HepG2 (cell line): Measurements from ENCODE around the gene DHCR7. TPM values are rescaled to one million over a fixed set of nuclear protein-coding genes. Genes with fewer than 3 reads are reported as not detected.
A peak's percentile ranks its signal among the peaks of the same experiment; 100 is the strongest.

Experiments
- KIAA2018 ChIP-seq: sonication (generic); formaldehyde crosslinking; IDR thresholded peaks from 2 replicates; pipeline ENCODE4 v1.5.0; 2020; ENCODE audit warnings: mild to moderate bottlenecking, missing genetic modification reagents, borderline replicate concordance
- POLR2G ChIP-seq: fragments of 200-400 bp; formaldehyde crosslinking; IDR thresholded peaks from 2 replicates; pipeline ENCODE4 v1.6.1; 2018; ENCODE audit warnings: mild to moderate bottlenecking, low read depth, low read length, moderate library complexity
- THAP7 ChIP-seq: sonication (generic); formaldehyde crosslinking; IDR thresholded peaks from 2 replicates; pipeline ENCODE4 v1.8.1; 2023; ENCODE audit warnings: mild to moderate bottlenecking, missing genetic modification reagents
- ZNF576 ChIP-seq: sonication (generic); formaldehyde crosslinking; IDR thresholded peaks from 2 replicates; pipeline ENCODE4 v1.4.0; 2020; ENCODE audit warnings: mild to moderate bottlenecking, missing genetic modification reagents
- ZNF710 ChIP-seq: sonication (generic); formaldehyde crosslinking; IDR thresholded peaks from 2 replicates; pipeline ENCODE4 v1.5.0; 2020; ENCODE audit warnings: mild to moderate bottlenecking, missing genetic modification reagents, borderline replicate concordance
- ZNF800 ChIP-seq: sonication (generic); formaldehyde crosslinking; IDR thresholded peaks from 2 replicates; pipeline ENCODE4 v1.4.0; 2020; ENCODE audit warnings: missing genetic modification reagents
- polyA plus RNA-seq, 8 experiments: library from polyadenylated mRNA; depleted of rRNA in 3 of 8; stranded (reverse) in 7 of 8; unstranded in 1 of 8; fragments of >200 nt; fragmentation: Illumina TruSeq in 4 of 8; extraction: Trizol in 4 of 8; gene quantifications; 2 replicates each; pipeline versions ENCODE4 v1.2.1 to v1.2.3, GENCODE V29; 2011 to 2016; ENCODE audit warnings: low read depth in 4 of 8, missing spikeins in 1 of 8, mixed read lengths in 1 of 8; ENCODE audit not compliant: insufficient read depth in 1 of 8
- total RNA-seq, 5 experiments: library from RNA; depleted of rRNA; stranded (reverse); fragments of >200 nt; fragmentation: Illumina TruSeq; extraction: Trizol; gene quantifications; 2 replicates each; pipeline ENCODE4 v1.2.3, GENCODE V29; 2016; ENCODE audit warnings: low read depth in 1 of 5
- TF ChIP-seq, protein P1 (sequence below): IDR thresholded peaks from 2 replicates; pipeline ENCODE4 v1.6.1; 2012; ENCODE audit warnings: low read length, improper control_type of control experiment

Gene DHCR7
- total and polyA plus RNA-seq, 2 of the 13 experiments (the other 11 are each of a cell fraction or from before 2014, with no cell fraction given), result 96.0 to 143 TPM

DNA sequence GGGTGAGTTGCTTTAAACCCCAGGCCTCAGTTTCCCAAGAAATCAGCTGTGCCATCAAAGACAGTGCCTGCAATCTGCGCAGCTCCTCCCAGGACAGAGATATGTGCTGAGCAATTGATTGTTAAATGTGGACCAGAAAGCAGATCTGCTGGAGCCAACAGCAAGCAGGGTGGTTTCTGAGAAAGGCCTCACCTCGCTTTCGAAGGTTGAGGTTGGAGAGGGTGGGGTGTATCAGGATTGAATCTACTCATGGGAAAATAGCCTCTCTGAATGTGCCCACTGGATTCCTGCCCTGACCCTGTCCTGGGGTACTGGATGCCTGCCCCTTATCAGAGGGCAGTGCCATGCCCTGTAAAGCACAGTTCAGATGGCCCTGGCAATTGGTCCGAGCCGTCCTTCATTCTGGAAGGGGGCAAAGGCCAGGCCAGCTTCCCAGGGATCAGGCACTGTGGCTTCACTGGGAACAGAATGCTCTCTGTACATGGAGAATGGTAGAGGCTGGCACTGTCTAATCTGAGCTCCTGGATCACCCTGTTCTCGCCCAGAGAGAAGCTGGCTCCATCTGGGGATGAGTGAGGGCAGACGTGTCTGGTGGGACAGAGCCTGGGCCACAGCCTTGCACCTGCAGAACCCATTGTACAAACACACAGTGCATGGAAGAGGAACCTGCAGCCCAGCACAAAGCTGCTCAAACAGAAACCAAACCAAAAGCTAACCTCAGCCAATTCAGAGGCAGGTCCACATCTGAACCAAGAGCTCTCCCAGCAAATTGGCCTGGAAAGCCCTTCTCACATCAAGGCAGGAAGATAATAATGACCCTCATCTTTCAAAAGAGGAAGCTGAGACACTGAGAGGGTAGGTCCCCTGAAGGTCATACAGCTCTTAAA is 15.2 kb downstream of the DHCR7 start (continued):
- TF ChIP-seq KIAA2018, result no peak
- TF ChIP-seq, protein P1, sequence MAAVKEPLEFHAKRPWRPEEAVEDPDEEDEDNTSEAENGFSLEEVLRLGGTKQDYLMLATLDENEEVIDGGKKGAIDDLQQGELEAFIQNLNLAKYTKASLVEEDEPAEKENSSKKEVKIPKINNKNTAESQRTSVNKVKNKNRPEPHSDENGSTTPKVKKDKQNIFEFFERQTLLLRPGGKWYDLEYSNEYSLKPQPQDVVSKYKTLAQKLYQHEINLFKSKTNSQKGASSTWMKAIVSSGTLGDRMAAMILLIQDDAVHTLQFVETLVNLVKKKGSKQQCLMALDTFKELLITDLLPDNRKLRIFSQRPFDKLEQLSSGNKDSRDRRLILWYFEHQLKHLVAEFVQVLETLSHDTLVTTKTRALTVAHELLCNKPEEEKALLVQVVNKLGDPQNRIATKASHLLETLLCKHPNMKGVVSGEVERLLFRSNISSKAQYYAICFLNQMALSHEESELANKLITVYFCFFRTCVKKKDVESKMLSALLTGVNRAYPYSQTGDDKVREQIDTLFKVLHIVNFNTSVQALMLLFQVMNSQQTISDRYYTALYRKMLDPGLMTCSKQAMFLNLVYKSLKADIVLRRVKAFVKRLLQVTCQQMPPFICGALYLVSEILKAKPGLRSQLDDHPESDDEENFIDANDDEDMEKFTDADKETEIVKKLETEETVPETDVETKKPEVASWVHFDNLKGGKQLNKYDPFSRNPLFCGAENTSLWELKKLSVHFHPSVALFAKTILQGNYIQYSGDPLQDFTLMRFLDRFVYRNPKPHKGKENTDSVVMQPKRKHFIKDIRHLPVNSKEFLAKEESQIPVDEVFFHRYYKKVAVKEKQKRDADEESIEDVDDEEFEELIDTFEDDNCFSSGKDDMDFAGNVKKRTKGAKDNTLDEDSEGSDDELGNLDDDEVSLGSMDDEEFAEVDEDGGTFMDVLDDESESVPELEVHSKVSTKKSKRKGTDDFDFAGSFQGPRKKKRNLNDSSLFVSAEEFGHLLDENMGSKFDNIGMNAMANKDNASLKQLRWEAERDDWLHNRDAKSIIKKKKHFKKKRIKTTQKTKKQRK, result no peak
- TF ChIP-seq ZNF800 (CRISPR knock-in tag), result no peak
- no peak for TF ChIP-seq THAP7 (CRISPR knock-in tag)
- peak; percentile 43; the same call in 1 of the 2 replicates for TF ChIP-seq ZNF710
- TF ChIP-seq ZNF576 (CRISPR knock-in tag), result 0 out of 2 replicates have a peak, but pooled peaks have one; percentile 18
- TF ChIP-seq POLR2G, result peak; percentile 41
